ENCODE measurements around the gene HSP90AB1. TPM values are rescaled to one million over a fixed set of nuclear protein-coding genes. Genes with fewer than 3 reads are reported as not detected.

The HSP90AB1 gene
- total RNA-seq, result 1,271 and 1,335 TPM in 2 replicates

GRCh38 chr6:44246663-44247337, at the start of gene HSP90AB1:
TSS of gene HSP90AB1 (plus strand) at chr6:44247101. CDS start at chr6:44248630, 1,529 bp downstream.

GRCh38 chr6:44216677-44217331, 30.1 kb upstream of the HSP90AB1 start, which contains the start of gene MYMX:
TSS of gene MYMX (plus strand) at chr6:44216926. CDS start at chr6:44217472, 546 bp downstream.

GRCh38 chr6:44223319-44224028, 23.4 kb upstream of the HSP90AB1 start, which contains the start of gene SLC29A1:
TSS of gene SLC29A1 (plus strand) at chr6:44223595. CDS start at chr6:44227314, 3,719 bp downstream.

GRCh38 chr6:44257025-44257752, 10.3 kb downstream of the HSP90AB1 start, which contains the start of gene SLC35B2:
TSS of gene SLC35B2 (minus strand) at chr6:44257528. CDS start at chr6:44257410, 118 bp downstream.

GRCh38 chr6:44265007-44265721, 18.3 kb downstream of the HSP90AB1 start, which contains the start of gene NFKBIE:
TSS of gene NFKBIE (minus strand) at chr6:44265551. CDS start at chr6:44265346, 205 bp downstream.

GRCh38 chr6:44269921-44270525, 23.1 kb downstream of the HSP90AB1 start, which contains the start of gene TMEM151B:
TSS of gene TMEM151B (plus strand) at chr6:44270450. CDS start at chr6:44270743, 293 bp downstream.

Other genes with a start within 250 kb of the HSP90AB1 start
- gene MRPL14, start 119.6 kb upstream of the HSP90AB1 start, total RNA-seq, result 73.2 and 78.3 TPM in 2 replicates
- gene TMEM63B, start 119.5 kb upstream of the HSP90AB1 start, total RNA-seq, result 16.6 and 18.5 TPM in 2 replicates
- 2.7 and 4.8 TPM in 2 replicates for gene CAPN11, start 88.3 kb upstream of the HSP90AB1 start, total RNA-seq
- not detected in 2 replicates for gene MYMX, start 30.2 kb upstream of the HSP90AB1 start, total RNA-seq
- 128 and 179 TPM in 2 replicates for gene SLC29A1, start 23.5 kb upstream of the HSP90AB1 start, total RNA-seq
- 57.8 and 62.0 TPM in 2 replicates for gene SLC35B2, start 10.4 kb downstream of the HSP90AB1 start, total RNA-seq
- gene NFKBIE, start 18.4 kb downstream of the HSP90AB1 start, total RNA-seq, result 35.3 and 41.0 TPM in 2 replicates
- not detected in 2 replicates for gene TMEM151B, start 23.3 kb downstream of the HSP90AB1 start, total RNA-seq
- gene AARS2, start 66.2 kb downstream of the HSP90AB1 start, total RNA-seq, result 15.9 and 16.1 TPM in 2 replicates
- gene SPATS1, start 95.5 kb downstream of the HSP90AB1 start, total RNA-seq, result not detected in 2 replicates
- gene CDC5L, start 140.6 kb downstream of the HSP90AB1 start, total RNA-seq, result 20.3 and 22.1 TPM in 2 replicates

Measured in mammary microvascular endothelial cell (primary cell).